H1 (cell line): ENCODE results near the gene FBLN2. TPM values are rescaled to one million over a fixed set of nuclear protein-coding genes. Genes with fewer than 3 reads are reported as not detected.
A peak's percentile ranks its signal among the peaks of the same experiment; 100 is the strongest.

Source experiments
- CTCF ChIA-PET: fragments of 300-600 bp; sonication (Branson Sonifier 250); formaldehyde crosslinking; loops from one replicate; lab custom pipeline; 2021; ENCODE audit not compliant: partially characterized antibody; lab: Charles Lee
- POLR2A ChIA-PET: fragments of 300-600 bp; sonication (Branson Sonifier 250); formaldehyde crosslinking; loops from one replicate; lab custom pipeline; 2021; ENCODE audit warnings: inconsistent platforms; ENCODE audit not compliant: partially characterized antibody; lab: Charles Lee
- DNase-seq, 2 experiments: peaks; one replicate each; pipeline versions ENCODE4 v3.0.0 to v3.0.0-alpha.2; 2010 to 2022; ENCODE audit warnings: low spot score in 2 of 2, low read depth in 1 of 2, mixed read lengths in 1 of 2
- FAIRE-seq: peaks from 2 replicates; lab custom pipeline; 2011; peaks lifted over from hg19 to GRCh38; lab: Jason Lieb, UNC
- H2AFZ ChIP-seq: 2 replicates; pipeline ENCODE4 v1.8.1; 2012; ENCODE audit warnings: low read length, inconsistent platforms
- H2AK5ac ChIP-seq: 2 replicates; pipeline ENCODE4 v1.6.1; 2013; ENCODE audit warnings: low read depth, low read length
- H2BK120ac ChIP-seq: replicated peaks from 2 replicates; pipeline ENCODE3; 2013; ENCODE audit warnings: low read depth, low read length, inconsistent platforms
- H2BK12ac ChIP-seq: 2 replicates; pipeline ENCODE4 v1.6.1; 2013; ENCODE audit warnings: low read depth, low read length
- H2BK15ac ChIP-seq: 2 replicates; pipeline ENCODE4 v1.6.1; 2013; ENCODE audit warnings: low read length
- H2BK20ac ChIP-seq: 2 replicates; pipeline ENCODE4 v1.6.1; 2013; ENCODE audit warnings: low read length
- H2BK5ac ChIP-seq: 2 replicates; pipeline ENCODE4 v1.6.1; 2013; ENCODE audit warnings: low read depth, low read length
- H3K14ac ChIP-seq: 2 replicates; pipeline ENCODE4 v1.6.1; 2013; ENCODE audit warnings: inconsistent platforms; ENCODE audit not compliant: insufficient read length
- H3K18ac ChIP-seq: 2 replicates; pipeline ENCODE4 v1.6.1; 2013; ENCODE audit warnings: low read length; ENCODE audit errors: extremely low read depth
- H3K23ac ChIP-seq: 2 replicates; pipeline ENCODE4 v1.6.1; 2013; ENCODE audit warnings: inconsistent platforms; ENCODE audit not compliant: insufficient read length
- H3K23me2 ChIP-seq: 2 replicates; pipeline ENCODE4 v1.6.1; 2013; ENCODE audit warnings: low read depth, low read length
- H3K27ac ChIP-seq: 2 replicates; pipeline ENCODE4 v1.6.1; 2011; ENCODE audit warnings: low read depth, low read length, inconsistent platforms
- H3K27me3 ChIP-seq, 4 experiments: replicated peaks in 1 of 4; 1 replicate in 1 of 4; 2 replicates in 3 of 4; pipeline versions ENCODE4 v1.6.1 to v1.8.1; 2011 to 2013; ENCODE audit warnings: low read length in 3 of 4, mild to moderate bottlenecking in 3 of 4, inconsistent platforms in 2 of 4, mixed read lengths in 2 of 4, moderate library complexity in 1 of 4; ENCODE audit not compliant: control insufficient read depth in 3 of 4, insufficient read depth in 3 of 4; ENCODE audit errors: extremely low read depth in 1 of 4
- H3K36me3 ChIP-seq, 4 experiments: 2 replicates each; pipeline versions ENCODE4 v1.6.1 to v1.8.1; 2011 to 2013; ENCODE audit warnings: mild to moderate bottlenecking in 4 of 4, low read length in 3 of 4, moderate library complexity in 2 of 4, control low read depth in 1 of 4, inconsistent platforms in 1 of 4; ENCODE audit not compliant: insufficient read depth in 4 of 4, control insufficient read depth in 2 of 4
- H3K4ac ChIP-seq: replicated peaks from 2 replicates; pipeline ENCODE3; 2013; ENCODE audit warnings: low read length, low read depth, mixed read lengths, inconsistent platforms; ENCODE audit not compliant: insufficient read length
- H3K4me1 ChIP-seq, 4 experiments: replicated peaks in 1 of 4; 1 replicate in 1 of 4; 2 replicates in 3 of 4; pipeline versions ENCODE4 v1.6.1 to v1.8.1; 2011 to 2013; ENCODE audit warnings: low read length in 3 of 4, inconsistent platforms in 2 of 4, mixed read lengths in 1 of 4; ENCODE audit not compliant: insufficient read depth in 4 of 4, control insufficient read depth in 3 of 4
- H3K4me2 ChIP-seq, 2 experiments: 2 replicates each; pipeline versions ENCODE4 v1.6.1 to v1.8.1; 2011 to 2013; ENCODE audit warnings: low read depth in 2 of 2, low read length in 2 of 2, control low read depth in 1 of 2, inconsistent platforms in 1 of 2, mild to moderate bottlenecking in 1 of 2; ENCODE audit not compliant: insufficient read depth in 1 of 2
- H3K4me3 ChIP-seq, 4 experiments: fragments of 200-600, 300-600 bp in 1 of 4; sonication (generic), shearing (Covaris generic), sonication (Bioruptor Twin) in 1 of 4; 2 replicates each; pipeline versions ENCODE4 v1.5.1 to v1.8.1; 2011 to 2016; ENCODE audit warnings: low read length in 4 of 4, low read depth in 3 of 4, control low read depth in 2 of 4, inconsistent platforms in 2 of 4, mild to moderate bottlenecking in 2 of 4, mixed read lengths in 1 of 4, moderate library complexity in 1 of 4; ENCODE audit not compliant: insufficient read depth in 2 of 4; ENCODE audit errors: extremely low read depth in 1 of 4
- H3K56ac ChIP-seq: replicated peaks from 2 replicates; pipeline ENCODE3; 2013; ENCODE audit warnings: low read depth, mild to moderate bottlenecking, mixed read lengths, low read length, inconsistent platforms; ENCODE audit not compliant: insufficient read length
- H3K79me1 ChIP-seq: 2 replicates; pipeline ENCODE4 v1.6.1; 2013; ENCODE audit warnings: low read depth, low read length, control low read depth
- H3K79me2 ChIP-seq, 2 experiments: 2 replicates each; pipeline versions ENCODE4 v1.6.1 to v1.8.1; 2012 to 2013; ENCODE audit warnings: low read length in 2 of 2, mild to moderate bottlenecking in 2 of 2, inconsistent platforms in 1 of 2; ENCODE audit not compliant: insufficient read depth in 2 of 2, control insufficient read depth in 1 of 2
- H3K9ac ChIP-seq, 4 experiments: replicated peaks in 1 of 4; 1 replicate in 1 of 4; 2 replicates in 3 of 4; pipeline versions ENCODE4 v1.6.1 to v1.8.1; 2011 to 2013; ENCODE audit warnings: low read depth in 3 of 4, low read length in 3 of 4, control low read depth in 2 of 4, mild to moderate bottlenecking in 2 of 4, moderate library complexity in 2 of 4, inconsistent platforms in 1 of 4; ENCODE audit errors: extremely low read depth in 1 of 4
- H3K9me3 ChIP-seq, 2 experiments: 2 replicates each; pipeline versions ENCODE4 v1.6.1 to v1.8.1; 2012 to 2013; ENCODE audit warnings: mild to moderate bottlenecking in 2 of 2, moderate library complexity in 2 of 2, control low read depth in 1 of 2, inconsistent platforms in 1 of 2, low read depth in 1 of 2, low read length in 1 of 2, mixed read lengths in 1 of 2; ENCODE audit not compliant: insufficient read depth in 2 of 2
- H4K20me1 ChIP-seq, 2 experiments: replicated peaks in 1 of 2; 2 replicates each; pipeline versions ENCODE3 to v1.8.1; 2011 to 2013; ENCODE audit warnings: inconsistent platforms in 2 of 2, low read length in 2 of 2, mild to moderate bottlenecking in 1 of 2; ENCODE audit not compliant: insufficient read depth in 2 of 2, control insufficient read depth in 1 of 2
- H4K5ac ChIP-seq: 2 replicates; pipeline ENCODE4 v1.6.1; 2013; ENCODE audit warnings: low read length, low read depth, mixed read lengths, inconsistent platforms; ENCODE audit not compliant: insufficient read length
- H4K8ac ChIP-seq: 2 replicates; pipeline ENCODE4 v1.8.0; 2013; ENCODE audit warnings: mild to moderate bottlenecking, moderate library complexity, low read length, inconsistent platforms; ENCODE audit not compliant: insufficient read depth; ENCODE audit errors: extremely low read depth
- H4K91ac ChIP-seq: replicated peaks from 2 replicates; pipeline ENCODE3; 2013; ENCODE audit warnings: low read length, mixed read lengths, inconsistent platforms; ENCODE audit not compliant: insufficient read length
- JUND ChIP-seq: IDR thresholded peaks from 2 replicates; pipeline ENCODE4 v1.6.1; 2011; ENCODE audit warnings: mild to moderate bottlenecking, improper control_type of control experiment, low read length
- WGBS, 2 experiments: shearing (Covaris generic) in 1 of 2; methylation state at CpG; one replicate each; pipeline versions ENCODE4 v1.1.6 to v1.1.7; 2013 to 2015; ENCODE audit warnings: low lambda C conversion rate in 2 of 2, mixed read lengths in 2 of 2, inconsistent platforms in 1 of 2, low coverage in 1 of 2, missing lambda C conversion rate in 1 of 2; ENCODE audit not compliant: insufficient replicate concordance in 2 of 2, insufficient coverage in 1 of 2, insufficient read length in 1 of 2; ENCODE audit errors: extremely low coverage in 1 of 2, missing lambda C conversion rate in 1 of 2; 5-methylcytosine and 5-hydroxymethylcytosine counted together
- polyA plus RNA-seq, 7 experiments: library from polyadenylated mRNA; depleted of rRNA in 3 of 7; stranded (reverse) in 5 of 7; unstranded in 2 of 7; fragments of >200 nt in 5 of 7; fragments of 200-250 nt in 2 of 7; gene quantifications; 1 replicate in 5 of 7; 2 replicates in 1 of 7; 4 replicates in 1 of 7; pipeline versions ENCODE4 v1.2.1 to v1.2.3, GENCODE V29; 2011 to 2013; ENCODE audit warnings: missing spikeins in 2 of 7, mixed read lengths in 2 of 7
- total RNA-seq: library from RNA; stranded (reverse); fragmentation: NEBNext Ultra II Directional; extraction: Animal tissue kit (Norgen Biotek cat#: 25700); gene quantifications from 2 replicates; pipeline ENCODE4 v1.2.1, GENCODE V29; 2021

FBLN2 gene
- total and polyA plus RNA-seq, 2 of the 8 experiments (the other 6 are each of a cell fraction or from before 2014, with no cell fraction given): 17.4 to 24.2 TPM

- Histone ChIP-seq H3K4me2 (no peak overlapping the region), H3K9me3 (no peaks in the 10 kb centered on the region), H4K8ac (no peak overlapping the region), H3K79me2 (no peaks in the 10 kb centered on the region), H3K4ac (no peak overlapping the region), H3K9ac (no peak overlapping the region), H2AK5ac (no peak overlapping the region), H3K4me3 (no peak overlapping the region), H3K23ac (no peak overlapping the region), H2BK20ac (no peak overlapping the region), H3K79me1 (no peaks in the 10 kb centered on the region; the same call in 1 of the 2 replicates), H2BK15ac (no peak overlapping the region), H2AFZ (no peak overlapping the region), H3K23me2 (no peaks in the 10 kb centered on the region), H3K27ac (no peak overlapping the region), H3K36me3 (no peaks in the 10 kb centered on the region), H4K20me1 (no peaks in the 10 kb centered on the region), H3K18ac (no peak overlapping the region), H2BK12ac (no peak overlapping the region; the same call in 1 of the 2 replicates), H2BK120ac (no peak overlapping the region), H3K56ac (no peak overlapping the region), H2BK5ac (peak overlapping the region; percentile 35; the same call in 1 of the 2 replicates), H4K5ac (no peak overlapping the region), H4K91ac (no peak overlapping the region), H3K4me1 (no peaks in the 10 kb centered on the region), H3K14ac (no peak overlapping the region), H3K27me3 (no peaks in the 10 kb centered on the region)
- no peak for DNase-seq
- no peak for FAIRE-seq
- WGBS, 2 experiments: 91% methylated on average over 21 of the region's 21 CpGs; no CpG with 5 or more reads in 1 of the 2 experiments
- ChIA-PET POLR2A (interaction anchor here (1.1 kb wide), 1 partner anchor 29 kb away, joined by 3 read pairs; no protein-coding TSS in a partner anchor), CTCF (interaction anchor here (0.7 to 1.7 kb wide), 8 partner anchors 11 to 216 kb away, joined by 3 to 9 read pairs (median 3); no protein-coding TSS in a partner anchor)
- TF ChIP-seq JUND: no peak
Observed at GRCh38 chr3:13581485-13582365, 32.8 kb downstream of the FBLN2 start.
